Left lung (tissue), 10 donors: Measurements from ENCODE around the gene TOX2. TPM values are rescaled to one million over a fixed set of nuclear protein-coding genes. Genes with fewer than 3 reads are reported as not detected.

ENCODE experiments used
- ATAC-seq: fragments of 200-7000 bp; cut with Tn5 transposase; one replicate; pipeline ENCODE4 v1.9.1; 2020; ENCODE audit warnings: moderate library complexity
- DNase-seq, 4 donors: peaks; one replicate each; pipeline ENCODE4 v3.0.0-alpha.2; 2013 to 2020
- H3K27ac ChIP-seq, 2 donors: fragments of 200-600 bp; sonication (generic) in 1 of 2; one replicate each; pipeline versions ENCODE4 v1.5.0 to v1.8.0; 2020 to 2021
- H3K27me3 ChIP-seq, 2 donors: fragments of 200-600 bp; sonication (generic) in 1 of 2; one replicate each; pipeline versions ENCODE4 v1.5.0 to v1.8.0; 2020 to 2021
- H3K36me3 ChIP-seq, 2 donors: fragments of 200-600 bp; sonication (generic) in 1 of 2; one replicate each; pipeline versions ENCODE4 v1.5.0 to v1.8.0; 2020 to 2021
- H3K4me1 ChIP-seq, 2 donors: fragments of 200-600 bp; one replicate each; pipeline ENCODE4 v1.8.0; 2021
- H3K4me3 ChIP-seq, 2 donors: fragments of 200-600 bp; sonication (generic) in 1 of 2; one replicate each; pipeline versions ENCODE4 v1.5.0 to v1.8.0; 2020 to 2021; ENCODE audit warnings: mild to moderate bottlenecking in 1 of 2
- H3K9me3 ChIP-seq, 2 donors: fragments of 200-600 bp; sonication (generic) in 1 of 2; one replicate each; pipeline versions ENCODE4 v1.5.0 to v1.8.0; 2020 to 2021
- CTCF ChIP-seq, 2 donors: fragments of 200-600 bp; sonication (generic) in 1 of 2; IDR thresholded peaks; one replicate each; pipeline versions ENCODE4 v1.5.0 to v1.8.0; 2021; ENCODE audit warnings: antibody characterized with exemption in 2 of 2
- intact Hi-C, 2 donors: fragments of 100-400 bp; cut with DNase I; formaldehyde crosslinking; loops; one replicate each; pipeline versions ENCODE4 v1.11.2 to v1.14.2; 2022
- polyA plus RNA-seq, 6 donors: library from polyadenylated mRNA; unstranded; fragments of 120-200 nt; gene quantifications; one replicate each; pipeline ENCODE4 v1.2.1, GENCODE V29; 2013; ENCODE audit not compliant: insufficient read length in 6 of 6
- total RNA-seq, 2 donors: library from RNA; stranded (reverse); fragmentation: NEBNext Ultra II Directional; extraction: Animal tissue kit (Norgen Biotek cat#: 25700); gene quantifications; one replicate each; pipeline ENCODE4 v1.2.1, GENCODE V29; 2021
- donor health status: DM: no; HTN: yes; CAD: no.
- donor health status: DM: no; HTN: no; CAD: no.

Gene TOX2
- total and polyA plus RNA-seq, 8 donors: 14.5 to 61.1 (median 41.3) TPM

- intact Hi-C loops: no loop called here
- H3K27me3 ChIP-seq: peaks cover 0 to 7% of the 10 kb centered on the region in 2 donors
- no peak for TF ChIP-seq CTCF (IDR thresholded peaks at IDR 0.05)
Observed at GRCh38 chr20:44018942-44019637, 104.4 kb downstream of the TOX2 start.

GRCh38 chr20:44019638-44020335 lies 105.1 kb downstream of the TOX2 start:
- peaks cover 0 to 29% of the 10 kb centered on the region in 2 donors for H3K4me1 ChIP-seq
- no peak overlapping the region for H3K27ac ChIP-seq
- no peak overlapping the region for H3K4me3 ChIP-seq
- no peak for ATAC-seq
- no peaks in the 10 kb centered on the region for H3K9me3 ChIP-seq
- no peak for TF ChIP-seq CTCF (IDR thresholded peaks at IDR 0.05)
- intact Hi-C loops: no loop called here
- peaks cover 0 to 7% of the 10 kb centered on the region in 2 donors for H3K27me3 ChIP-seq
- no peak for DNase-seq
- no peaks in the 10 kb centered on the region for H3K36me3 ChIP-seq

More at GRCh38 chr20:44018942-44019637, 104.4 kb downstream of the TOX2 start:
- Histone ChIP-seq H3K9me3 (no peaks in the 10 kb centered on the region), H3K4me3 (no peak overlapping the region), H3K36me3 (no peaks in the 10 kb centered on the region), H3K27ac (peak overlapping the region in 1 of 2 donors; percentile 11), H3K4me1 (peaks cover 0 to 35% of the 10 kb centered on the region in 2 donors)
- DNase-seq (no peak), ATAC-seq (no peak)

- no peak overlapping the region for H3K4me3 ChIP-seq
- no peak for ATAC-seq
- no peak for DNase-seq
Observed at GRCh38 chr20:44020406-44021148, 105.9 kb downstream of the TOX2 start.

GRCh38 chr20:44021186-44021585 lies 106.5 kb downstream of the TOX2 start:
- Histone ChIP-seq H3K4me1 (peaks cover 0 to 22% of the 10 kb centered on the region in 2 donors), H3K9me3 (no peaks in the 10 kb centered on the region), H3K36me3 (no peaks in the 10 kb centered on the region), H3K4me3 (no peak overlapping the region), H3K27ac (no peak overlapping the region), H3K27me3 (peaks cover 0 to 2% of the 10 kb centered on the region in 2 donors)
- intact Hi-C loops: no loop called here
- no peak for TF ChIP-seq CTCF (IDR thresholded peaks at IDR 0.05)
- ATAC-seq (no peak), DNase-seq (no peak)

More at GRCh38 chr20:44020406-44021148, 105.9 kb downstream of the TOX2 start:
- Histone ChIP-seq H3K27ac (no peak overlapping the region), H3K9me3 (no peaks in the 10 kb centered on the region), H3K27me3 (peaks cover 0 to 7% of the 10 kb centered on the region in 2 donors), H3K36me3 (no peaks in the 10 kb centered on the region), H3K4me1 (peaks cover 0 to 22% of the 10 kb centered on the region in 2 donors)
- intact Hi-C loops: no loop called here
- TF ChIP-seq CTCF (IDR thresholded peaks at IDR 0.05): no peak

GRCh38 chr20:44021900-44022299 lies 107.2 kb downstream of the TOX2 start:
- TF ChIP-seq CTCF (IDR thresholded peaks at IDR 0.05): no peak
- H3K9me3 ChIP-seq: no peaks in the 10 kb centered on the region
- intact Hi-C loops: no loop called here
- H3K36me3 ChIP-seq: no peaks in the 10 kb centered on the region
- no peak overlapping the region for H3K4me3 ChIP-seq
- DNase-seq: no peak
- no peaks in the 10 kb centered on the region for H3K27me3 ChIP-seq
- H3K4me1 ChIP-seq: peaks cover 0 to 22% of the 10 kb centered on the region in 2 donors
- ATAC-seq: no peak
- H3K27ac ChIP-seq: no peak overlapping the region
